OCI-LY7 (cell line): ENCODE data around the gene KRTAP10-9. TPM values are rescaled to one million over a fixed set of nuclear protein-coding genes. Genes with fewer than 3 reads are reported as not detected.

ENCODE experiments used
- BruUV-seq: library from RNA; stranded (reverse); fragments of 400-500 nt; replicated peaks from 2 replicates; lab custom pipeline; 2021; lab: Mats Ljungman, UMichigan
- CTCF ChIA-PET: fragments of 300-600 bp; sonication (Branson Sonifier 250); formaldehyde crosslinking; loops from one replicate; lab custom pipeline; 2022; ENCODE audit warnings: antibody characterized with exemption; ENCODE audit not compliant: unreplicated experiment; lab: Charles Lee
- POLR2A ChIA-PET: fragments of 300-600 bp; sonication (Branson Sonifier 250); formaldehyde crosslinking; loops from one replicate; lab custom pipeline; 2022; ENCODE audit warnings: antibody characterized with exemption; lab: Charles Lee
- DNase-seq: peaks from one replicate; pipeline ENCODE4 v3.0.0-alpha.2; 2015; ENCODE audit warnings: low spot score
- H2AFZ ChIP-seq: fragments of 200-600 bp; sonication (generic), shearing (Covaris generic); 2 replicates; pipeline ENCODE4 v1.6.1; 2014; ENCODE audit warnings: mild to moderate bottlenecking, antibody characterized with exemption, low read length, moderate library complexity
- H3K27ac ChIP-seq: fragments of 200-600 bp; sonication (generic); 2 replicates; pipeline ENCODE4 v1.5.1; 2014; ENCODE audit warnings: mixed run types, low read depth, mild to moderate bottlenecking, moderate library complexity, low read length, inconsistent platforms; ENCODE audit not compliant: poor library complexity, severe bottlenecking
- H3K36me3 ChIP-seq: fragments of 200-600 bp; sonication (generic); 2 replicates; pipeline ENCODE4 v1.6.1; 2014; ENCODE audit warnings: mild to moderate bottlenecking, antibody characterized with exemption, low read length, moderate library complexity, mixed read lengths; ENCODE audit not compliant: insufficient read depth
- H3K4me1 ChIP-seq: fragments of 200-600 bp; sonication (generic); 2 replicates; pipeline ENCODE4 v1.5.1; 2014; ENCODE audit warnings: mild to moderate bottlenecking, low read length; ENCODE audit not compliant: insufficient read depth, poor library complexity, severe bottlenecking
- H3K4me2 ChIP-seq: fragments of 200-600 bp; sonication (generic); 2 replicates; pipeline ENCODE4 v1.6.1; 2014; ENCODE audit warnings: mild to moderate bottlenecking, low read length
- H3K4me3 ChIP-seq: fragments of 200-600 bp; sonication (generic); 2 replicates; pipeline ENCODE4 v1.5.1; 2014; ENCODE audit warnings: mild to moderate bottlenecking, low read depth, low read length; ENCODE audit not compliant: poor library complexity, severe bottlenecking
- H3K79me2 ChIP-seq: fragments of 200-600 bp; sonication (generic); 2 replicates; pipeline ENCODE4 v1.6.1; 2016; ENCODE audit warnings: low read depth, mild to moderate bottlenecking, low read length, moderate library complexity, mixed read lengths; ENCODE audit not compliant: insufficient read depth
- H3K9me2 ChIP-seq: fragments of 200-600 bp; sonication (generic); 2 replicates; pipeline ENCODE4 v1.6.1; 2016; ENCODE audit warnings: mild to moderate bottlenecking, low read length, mixed read lengths; ENCODE audit not compliant: insufficient read depth
- H3K9me3 ChIP-seq: fragments of 200-600 bp; sonication (generic); 2 replicates; pipeline ENCODE4 v1.6.1; 2014; ENCODE audit warnings: mild to moderate bottlenecking, mixed run types, low read length, mixed read lengths
- H4K20me1 ChIP-seq: fragments of 200-600 bp; sonication (generic); 2 replicates; pipeline ENCODE4 v1.6.1; 2014; ENCODE audit warnings: mild to moderate bottlenecking, antibody characterized with exemption, low read length, moderate library complexity, mixed read lengths; ENCODE audit not compliant: insufficient read depth
- EZH2phosphoT487 ChIP-seq: fragments of 200-600 bp; sonication (generic); IDR thresholded peaks from 2 replicates; pipeline ENCODE4 v1.6.1; 2018; ENCODE audit warnings: low read depth, borderline replicate concordance, mild to moderate bottlenecking, mixed run types, antibody characterized with exemption, low read length, moderate library complexity, mixed read lengths
- intact Hi-C: fragments of 100-400 bp; cut with micrococcal nuclease; formaldehyde crosslinking; loops from one replicate; pipeline ENCODE4 v1.10.0; 2022; ENCODE audit not compliant: unreplicated experiment
- total RNA-seq, 2 experiments: library from RNA; depleted of rRNA in 1 of 2; stranded (reverse); fragments of >200 nt in 1 of 2; shearing (Covaris generic) in 1 of 2; gene quantifications; 2 replicates each; pipeline ENCODE4 v1.2.3, GENCODE V29; 2014 to 2022
- TF ChIP-seq, protein P1 (sequence below): fragments of 200-600 bp; sonication (generic); conservative IDR thresholded peaks from 2 replicates; pipeline ENCODE4 v1.5.1; 2014; ENCODE audit warnings: mild to moderate bottlenecking, antibody characterized with exemption, low read length, moderate library complexity, mixed read lengths

KRTAP10-9 gene
- total RNA-seq, 2 experiments from 2014 or later: not detected

DNA sequence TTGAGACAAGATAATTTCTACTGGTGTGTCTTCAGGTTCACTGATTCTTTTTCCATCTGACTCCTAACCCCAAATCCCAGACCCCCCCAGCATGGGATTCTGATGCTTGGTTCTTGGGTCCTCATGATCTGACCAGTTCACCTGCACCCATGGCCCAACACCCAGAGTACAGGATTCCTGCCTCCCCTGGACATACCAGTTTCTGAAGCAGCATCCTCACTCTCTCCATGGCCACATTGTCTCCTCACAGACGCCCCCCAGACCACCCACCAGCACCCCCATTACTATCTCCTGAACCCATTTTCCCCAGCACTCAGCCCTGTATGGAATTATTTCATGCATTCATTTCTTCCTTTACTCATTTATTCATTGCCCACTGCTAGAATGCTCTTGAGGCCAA lies 30.0 kb downstream of the KRTAP10-9 start:
- Histone ChIP-seq H3K4me1 (no peaks in the 10 kb centered on the region), H3K79me2 (no peaks in the 10 kb centered on the region), H3K36me3 (no peaks in the 10 kb centered on the region), H3K27ac (no peak overlapping the region), H3K9me2 (no peaks in the 10 kb centered on the region), H4K20me1 (no peaks in the 10 kb centered on the region), H3K9me3 (no peaks in the 10 kb centered on the region), H3K4me3 (no peak overlapping the region), H3K4me2 (no peak overlapping the region), H2AFZ (no peak overlapping the region)
- intact Hi-C loops: no loop called here
- no peak for DNase-seq
- CTCF ChIA-PET: no interaction called here
- POLR2A ChIA-PET: interaction anchor here (0.6 kb wide), 1 partner anchor 51 kb away, joined by 3 read pairs; no protein-coding TSS in a partner anchor
- no peak for TF ChIP-seq EZH2phosphoT487
- TF ChIP-seq, protein P1, sequence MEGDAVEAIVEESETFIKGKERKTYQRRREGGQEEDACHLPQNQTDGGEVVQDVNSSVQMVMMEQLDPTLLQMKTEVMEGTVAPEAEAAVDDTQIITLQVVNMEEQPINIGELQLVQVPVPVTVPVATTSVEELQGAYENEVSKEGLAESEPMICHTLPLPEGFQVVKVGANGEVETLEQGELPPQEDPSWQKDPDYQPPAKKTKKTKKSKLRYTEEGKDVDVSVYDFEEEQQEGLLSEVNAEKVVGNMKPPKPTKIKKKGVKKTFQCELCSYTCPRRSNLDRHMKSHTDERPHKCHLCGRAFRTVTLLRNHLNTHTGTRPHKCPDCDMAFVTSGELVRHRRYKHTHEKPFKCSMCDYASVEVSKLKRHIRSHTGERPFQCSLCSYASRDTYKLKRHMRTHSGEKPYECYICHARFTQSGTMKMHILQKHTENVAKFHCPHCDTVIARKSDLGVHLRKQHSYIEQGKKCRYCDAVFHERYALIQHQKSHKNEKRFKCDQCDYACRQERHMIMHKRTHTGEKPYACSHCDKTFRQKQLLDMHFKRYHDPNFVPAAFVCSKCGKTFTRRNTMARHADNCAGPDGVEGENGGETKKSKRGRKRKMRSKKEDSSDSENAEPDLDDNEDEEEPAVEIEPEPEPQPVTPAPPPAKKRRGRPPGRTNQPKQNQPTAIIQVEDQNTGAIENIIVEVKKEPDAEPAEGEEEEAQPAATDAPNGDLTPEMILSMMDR: no peak
- BruUV-seq: no TSS peak

DNA sequence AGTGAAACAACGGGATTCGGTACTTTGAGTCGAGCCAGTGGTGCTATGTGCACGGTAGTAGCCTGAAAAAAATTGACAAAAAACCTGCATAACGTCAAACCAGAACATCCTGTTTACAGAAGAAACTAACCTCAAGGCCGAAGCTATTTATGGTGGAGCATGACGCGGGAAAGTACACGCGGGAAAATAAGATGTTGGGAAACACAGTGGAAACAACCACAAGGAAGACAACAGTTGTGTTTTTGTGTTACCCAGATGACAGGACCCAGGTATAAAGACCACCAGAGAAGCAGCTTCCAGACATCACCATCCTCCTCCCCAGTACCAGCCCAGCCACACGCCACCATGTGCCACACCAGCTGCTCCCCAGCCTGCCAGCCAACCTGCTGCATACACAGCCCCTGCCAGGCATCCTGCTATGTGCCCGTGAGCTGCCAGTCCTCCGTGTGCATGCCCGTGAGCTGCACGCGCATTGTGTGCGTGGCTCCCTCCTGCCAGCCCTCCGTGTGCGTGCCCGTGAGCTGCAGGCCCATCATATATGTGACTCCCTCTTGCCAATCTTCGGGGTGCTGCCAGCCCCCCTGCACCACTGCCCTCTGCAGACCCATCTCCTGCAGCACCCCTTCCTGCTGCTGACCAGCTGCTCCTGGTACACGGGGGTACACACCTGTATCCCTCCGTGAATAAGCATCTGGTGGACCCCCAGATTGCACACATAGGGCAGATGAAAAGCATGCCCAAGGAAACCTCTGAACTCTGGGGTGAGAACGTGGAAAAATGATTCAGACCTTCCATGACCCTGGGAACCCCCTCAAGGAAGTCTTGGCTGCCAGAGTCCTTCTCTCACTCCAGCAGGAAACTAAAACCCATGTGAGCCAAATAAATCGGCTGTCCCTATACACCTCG lies 31.0 kb downstream of the KRTAP10-9 start, which contains the start of gene KRTAP12-3:
Gene KRTAP12-3, plus strand, starts transcription at position 298 of the 906 bp plus-strand sequence. Its CDS starts 48 bp downstream, at position 346.
- no peak for TF ChIP-seq EZH2phosphoT487
- TF ChIP-seq, protein P1: no peak
- ChIA-PET POLR2A (interaction anchor here (0.6 kb wide), 1 partner anchor 50 kb away, joined by 3 read pairs; no protein-coding TSS in a partner anchor), CTCF (no interaction called here)
- no peak for DNase-seq
- no peaks in the 10 kb centered on the region for H3K4me1 ChIP-seq
- no peak within 1 kb of the TSS for H3K27ac ChIP-seq
- no TSS peak for BruUV-seq
- H3K9me3 ChIP-seq: no peaks in the 10 kb centered on the region
- H4K20me1 ChIP-seq: no peaks in the 10 kb centered on the region
- H3K79me2 ChIP-seq: no peaks in the 10 kb centered on the region
- no peaks in the 10 kb centered on the region for H3K36me3 ChIP-seq
- H3K4me3 ChIP-seq: no peak within 1 kb of the TSS
- no peak within 1 kb of the TSS for H2AFZ ChIP-seq
- H3K9me2 ChIP-seq: no peaks in the 10 kb centered on the region
- H3K4me2 ChIP-seq: no peak within 1 kb of the TSS
- intact Hi-C loops: no loop called here

DNA sequence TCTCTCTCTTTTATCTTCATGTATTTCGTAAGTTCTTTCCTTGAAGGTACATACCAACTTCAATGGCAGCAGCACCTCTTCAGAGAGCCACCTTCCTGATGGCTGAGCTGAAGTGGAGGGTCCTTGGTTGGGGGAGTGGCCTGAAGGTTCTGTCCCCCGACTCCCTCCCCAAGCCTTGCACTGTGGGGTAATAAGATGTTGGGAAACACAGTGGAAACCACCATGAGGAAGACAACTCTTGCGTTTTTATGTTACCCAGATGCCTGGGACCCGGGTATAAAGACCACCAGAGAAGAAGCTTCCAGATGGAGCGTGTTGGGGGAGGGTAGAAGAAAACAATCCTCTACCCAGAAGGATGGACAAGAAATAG lies 31.6 kb downstream of the KRTAP10-9 start:
- Histone ChIP-seq H3K4me2 (no peak overlapping the region), H3K79me2 (no peaks in the 10 kb centered on the region), H3K4me1 (no peaks in the 10 kb centered on the region), H3K36me3 (no peaks in the 10 kb centered on the region), H3K9me3 (no peaks in the 10 kb centered on the region), H4K20me1 (no peaks in the 10 kb centered on the region), H3K4me3 (no peak overlapping the region), H3K9me2 (no peaks in the 10 kb centered on the region), H2AFZ (no peak overlapping the region), H3K27ac (no peak overlapping the region)
- no TSS peak for BruUV-seq
- POLR2A ChIA-PET: no interaction called here
- no peak for TF ChIP-seq EZH2phosphoT487
- TF ChIP-seq, protein P1: no peak
- CTCF ChIA-PET: no interaction called here
- no peak for DNase-seq
- intact Hi-C loops: no loop called here
